Type B pancreatic cell (in vitro differentiated cells): Measurements from ENCODE around the gene GALNT10. TPM values are rescaled to one million over a fixed set of nuclear protein-coding genes. Genes with fewer than 3 reads are reported as not detected.

ENCODE experiments used
- DNase-seq: peaks from one replicate; pipeline ENCODE4 v3.0.0; 2021; ENCODE audit warnings: mixed read lengths; ENCODE audit not compliant: unreplicated experiment; ENCODE audit errors: extremely low spot score
- H3K27ac Mint-ChIP-seq: 2 replicates; pipeline ENCODE4 v1.8.0; 2021; ENCODE audit warnings: mild to moderate bottlenecking, mixed read lengths
- H3K27me3 Mint-ChIP-seq: 2 replicates; pipeline ENCODE4 v1.8.0; 2021; ENCODE audit warnings: mixed read lengths
- H3K36me3 Mint-ChIP-seq: 2 replicates; pipeline ENCODE4 v1.8.0; 2021; ENCODE audit warnings: mixed read lengths
- H3K4me1 Mint-ChIP-seq: one replicate; pipeline ENCODE4 v1.8.0; 2021; ENCODE audit warnings: mixed read lengths; ENCODE audit not compliant: unreplicated experiment
- H3K4me3 Mint-ChIP-seq: 2 replicates; pipeline ENCODE4 v1.8.0; 2021; ENCODE audit warnings: mild to moderate bottlenecking, mixed read lengths
- H3K9me3 Mint-ChIP-seq: 2 replicates; pipeline ENCODE4 v1.8.0; 2021; ENCODE audit warnings: mixed read lengths
- CTCF ChIP-seq: fragments of 200-600 bp; sonication (generic); conservative IDR thresholded peaks from 2 replicates; pipeline ENCODE4 v1.5.0; 2021; ENCODE audit warnings: antibody characterized with exemption, mild to moderate bottlenecking
- total RNA-seq: library from RNA; stranded (reverse); gene quantifications from 2 replicates; pipeline ENCODE4 v1.2.1, GENCODE V29; 2021; ENCODE audit warnings: low replicate concordance

GALNT10 gene
- total RNA-seq, 1 donor from 2014 or later = 23.0 TPM

- no peak overlapping the region for H3K4me3 Mint-ChIP-seq
- H3K4me1 Mint-ChIP-seq = peaks cover 26% of the 10 kb centered on the region
- no peak for DNase-seq
- peaks cover 3% of the 10 kb centered on the region for H3K36me3 Mint-ChIP-seq
- no peaks in the 10 kb centered on the region for H3K27me3 Mint-ChIP-seq
- H3K9me3 Mint-ChIP-seq = no peaks in the 10 kb centered on the region
- no peak overlapping the region for H3K27ac Mint-ChIP-seq
- TF ChIP-seq CTCF = no peak
Observed at GRCh38 chr5:154316223-154316935, 125.8 kb downstream of the GALNT10 start.

- Mint-ChIP-seq H3K9me3 (no peaks in the 10 kb centered on the region), H3K27ac (no peak overlapping the region), H3K27me3 (no peaks in the 10 kb centered on the region), H3K36me3 (peaks cover 3% of the 10 kb centered on the region), H3K4me3 (no peak overlapping the region), H3K4me1 (peaks cover 26% of the 10 kb centered on the region)
- no peak for DNase-seq
- TF ChIP-seq CTCF = no peak
Observed at GRCh38 chr5:154317916-154318315, 127.4 kb downstream of the GALNT10 start.

- TF ChIP-seq CTCF = no peak
Observed at GRCh38 chr5:154318691-154319090, 128.2 kb downstream of the GALNT10 start.

GRCh38 chr5:154319736-154320135 lies 129.2 kb downstream of the GALNT10 start:
- peak overlapping the region; percentile 4 for H3K27ac Mint-ChIP-seq
- no peaks in the 10 kb centered on the region for H3K27me3 Mint-ChIP-seq
- H3K9me3 Mint-ChIP-seq = no peaks in the 10 kb centered on the region
- DNase-seq = no peak
- no peak overlapping the region for H3K4me3 Mint-ChIP-seq
- H3K36me3 Mint-ChIP-seq = peaks cover 3% of the 10 kb centered on the region
- peaks cover 32% of the 10 kb centered on the region for H3K4me1 Mint-ChIP-seq
- no peak for TF ChIP-seq CTCF

More at GRCh38 chr5:154318691-154319090, 128.2 kb downstream of the GALNT10 start:
- Mint-ChIP-seq H3K4me3 (no peak overlapping the region), H3K36me3 (peaks cover 3% of the 10 kb centered on the region), H3K4me1 (peaks cover 26% of the 10 kb centered on the region), H3K27ac (no peak overlapping the region), H3K9me3 (no peaks in the 10 kb centered on the region), H3K27me3 (no peaks in the 10 kb centered on the region)
- no peak for DNase-seq

- no peaks in the 10 kb centered on the region for H3K27me3 Mint-ChIP-seq
- TF ChIP-seq CTCF = no peak
- H3K27ac Mint-ChIP-seq = peak overlapping the region; percentile 33
- H3K36me3 Mint-ChIP-seq = peaks cover under 1% of the 10 kb centered on the region
- H3K9me3 Mint-ChIP-seq = no peaks in the 10 kb centered on the region
- H3K4me1 Mint-ChIP-seq = peaks cover 32% of the 10 kb centered on the region
- peak overlapping the region; percentile 38 for H3K4me3 Mint-ChIP-seq
- no peak for DNase-seq
Observed at GRCh38 chr5:154320224-154321089, 129.9 kb downstream of the GALNT10 start.
